ENCODE measurements around the gene PPP1R10. TPM values are rescaled to one million over a fixed set of nuclear protein-coding genes. Genes with fewer than 3 reads are reported as not detected.

Gene PPP1R10
- polyA plus RNA-seq, 2 of the 4 experiments (the other 2 are of a cell fraction): 26.4 to 37.6 TPM

DNA sequence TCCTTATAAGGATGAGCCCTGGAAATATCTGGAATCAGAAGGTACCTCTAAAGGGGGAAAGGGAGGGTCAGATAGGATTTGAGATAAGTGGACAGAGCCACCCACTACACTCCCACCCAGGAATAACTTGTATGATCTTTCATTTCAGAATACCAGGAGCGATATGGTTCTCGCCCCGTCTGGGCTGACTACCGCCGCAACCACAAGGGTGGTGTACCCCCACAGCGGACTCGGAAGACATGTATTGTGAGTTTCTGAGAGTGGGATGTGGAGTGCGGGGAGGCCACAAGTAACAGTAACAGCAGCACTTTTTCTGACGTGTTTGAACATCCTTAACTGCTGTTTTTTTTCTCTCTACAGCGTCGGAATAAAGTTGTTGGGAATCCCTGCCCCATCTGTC, 2.5 kb upstream of the PPP1R10 start:
- ATAC-seq: no peak
- Histone ChIP-seq H3K27ac (no peak overlapping the region), H3K4me1 (peaks cover 7% of the 10 kb centered on the region), H3K4me3 (no peak overlapping the region), H3K4me2 (peak overlapping the region; percentile 81; the same call in 2 of the 3 replicates), H3K9me3 (no peaks in the 10 kb centered on the region)
- FAIRE-seq: no peak
- TF ChIP-seq RARB (CRISPR knock-in tag; IDR thresholded peaks at IDR 0.05): no peak
- no peak for TF ChIP-seq TFCP2L1 (CRISPR knock-in tag; IDR thresholded peaks at IDR 0.05)
- no peak for TF ChIP-seq EHMT2 (IDR thresholded peaks at IDR 0.05; ENCODE audit: low read depth)
- TF ChIP-seq MAZ (IDR thresholded peaks at IDR 0.05; ENCODE audit: borderline replicate concordance, low read depth, low read length): no peak
- no peak for TF ChIP-seq CBX8 (IDR thresholded peaks at IDR 0.05)
- no peak for TF ChIP-seq CHD2 (IDR thresholded peaks at IDR 0.05; ENCODE audit: low read length, partially characterized antibody)
- no peak for TF ChIP-seq HEYL (CRISPR knock-in tag; IDR thresholded peaks at IDR 0.05)
- no peak for TF ChIP-seq EHF (CRISPR knock-in tag; IDR thresholded peaks at IDR 0.05)
- TF ChIP-seq ZSCAN20 (CRISPR knock-in tag; IDR thresholded peaks at IDR 0.05): no peak
- TF ChIP-seq, protein P1, sequence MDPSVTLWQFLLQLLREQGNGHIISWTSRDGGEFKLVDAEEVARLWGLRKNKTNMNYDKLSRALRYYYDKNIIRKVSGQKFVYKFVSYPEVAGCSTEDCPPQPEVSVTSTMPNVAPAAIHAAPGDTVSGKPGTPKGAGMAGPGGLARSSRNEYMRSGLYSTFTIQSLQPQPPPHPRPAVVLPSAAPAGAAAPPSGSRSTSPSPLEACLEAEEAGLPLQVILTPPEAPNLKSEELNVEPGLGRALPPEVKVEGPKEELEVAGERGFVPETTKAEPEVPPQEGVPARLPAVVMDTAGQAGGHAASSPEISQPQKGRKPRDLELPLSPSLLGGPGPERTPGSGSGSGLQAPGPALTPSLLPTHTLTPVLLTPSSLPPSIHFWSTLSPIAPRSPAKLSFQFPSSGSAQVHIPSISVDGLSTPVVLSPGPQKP (IDR thresholded peaks at IDR 0.05; ENCODE audit: low read depth, low read length): no peak
- no peak for TF ChIP-seq JUNB (IDR thresholded peaks at IDR 0.05)
- no peak for TF ChIP-seq PHF8 (IDR thresholded peaks at IDR 0.05; ENCODE audit: borderline replicate concordance, low read depth)
- TF ChIP-seq EP300 (IDR thresholded peaks at IDR 0.05): no peak
- TF ChIP-seq HDAC2 (IDR thresholded peaks at IDR 0.05): no peak
- no peak for TF ChIP-seq FOSL2 (IDR thresholded peaks at IDR 0.05)
- TF ChIP-seq FOSL2 (CRISPR knock-in tag; IDR thresholded peaks at IDR 0.05): no peak
- POLR2A ChIA-PET: no interaction called here
- WGBS (ENCODE audit: missing lambda C conversion rate): 98% methylated on average over 10 of the region's 11 CpGs
- DNase-seq (ENCODE audit: low read depth in 1 of 2, low spot score in 1 of 2): no peak
- CTCF ChIA-PET: no interaction called here

DNA sequence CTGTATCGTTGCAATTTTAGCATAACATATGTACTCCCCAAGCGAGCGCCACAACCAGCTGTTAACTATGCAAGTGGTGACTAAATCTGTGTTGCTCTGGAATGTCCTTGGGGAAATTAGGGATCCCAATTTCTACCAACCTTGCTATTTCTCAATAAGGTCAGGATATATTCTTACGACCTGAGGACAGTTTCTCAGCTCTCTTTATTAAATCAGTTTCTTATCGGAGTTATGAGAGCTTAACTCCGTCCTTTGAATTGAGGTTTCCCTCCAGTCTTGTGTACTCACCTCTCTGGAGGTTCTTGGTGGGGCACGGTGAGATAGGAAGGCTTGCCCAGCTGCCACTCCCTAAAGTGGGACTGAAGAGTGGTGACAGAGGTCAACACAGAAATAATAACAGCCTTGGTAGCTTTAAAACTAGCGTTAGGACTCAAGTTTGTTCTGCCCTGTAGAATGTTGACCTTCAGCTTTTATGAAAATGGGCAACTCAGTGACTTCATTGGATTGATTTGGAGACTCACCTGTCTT, 1.3 kb upstream of the PPP1R10 start:
- no peak for DNase-seq (ENCODE audit: low read depth in 1 of 2, low spot score in 1 of 2)
- ChIA-PET POLR2A (interaction anchor here (0.6 to 1.3 kb wide), 5 partner anchors 8 to 262 kb away, joined by 3 to 7 read pairs (median 3); partner anchors contain the start of genes ABCF1, ATAT1 and C6orf136), CTCF (interaction anchor here (0.6 to 1.3 kb wide), 3 partner anchors 8 to 105 kb away, joined by 3 to 5 read pairs (median 4); partner anchors contain the start of gene ATAT1)
- 0% methylated on average over 8 of the region's 8 CpGs for WGBS (ENCODE audit: missing lambda C conversion rate)
- ATAC-seq: no peak
- TF ChIP-seq CHD2 (IDR thresholded peaks at IDR 0.05; ENCODE audit: low read length, partially characterized antibody) (no peak), CHD4 (IDR thresholded peaks at IDR 0.05; ENCODE audit: borderline replicate concordance) (no peak), FOSL2 (IDR thresholded peaks at IDR 0.05) (no peak), FOSL2 (CRISPR knock-in tag; IDR thresholded peaks at IDR 0.05) (no peak), HOXB5 (CRISPR knock-in tag; IDR thresholded peaks at IDR 0.05) (no peak), RAD21 (conservative IDR thresholded peaks at IDR 0.05 in 1 of 2, IDR thresholded peaks at IDR 0.05 in 1 of 2) (no peak), KDM1A (IDR thresholded peaks at IDR 0.05; ENCODE audit: low read depth) (no peak), ZNF302 (CRISPR knock-in tag; IDR thresholded peaks at IDR 0.05) (no peak), NPAS2 (CRISPR knock-in tag; IDR thresholded peaks at IDR 0.05; ENCODE audit: borderline replicate concordance) (no peak), TFCP2L1 (CRISPR knock-in tag; IDR thresholded peaks at IDR 0.05) (no peak), CEBPB (IDR thresholded peaks at IDR 0.05) (no peak), SREBF2 (IDR thresholded peaks at IDR 0.05) (no peak), HOXB13 (CRISPR knock-in tag; IDR thresholded peaks at IDR 0.05; ENCODE audit: low read depth) (no peak), EHMT2 (IDR thresholded peaks at IDR 0.05; ENCODE audit: low read depth) (no peak), SMC3 (IDR thresholded peaks at IDR 0.05) (no peak), PHF8 (IDR thresholded peaks at IDR 0.05; ENCODE audit: borderline replicate concordance, low read depth) (no peak), ESRRA (IDR thresholded peaks at IDR 0.05; ENCODE audit: borderline replicate concordance, low read length) (no peak), CBX8 (IDR thresholded peaks at IDR 0.05) (no peak)
- TF ChIP-seq, protein P2, sequence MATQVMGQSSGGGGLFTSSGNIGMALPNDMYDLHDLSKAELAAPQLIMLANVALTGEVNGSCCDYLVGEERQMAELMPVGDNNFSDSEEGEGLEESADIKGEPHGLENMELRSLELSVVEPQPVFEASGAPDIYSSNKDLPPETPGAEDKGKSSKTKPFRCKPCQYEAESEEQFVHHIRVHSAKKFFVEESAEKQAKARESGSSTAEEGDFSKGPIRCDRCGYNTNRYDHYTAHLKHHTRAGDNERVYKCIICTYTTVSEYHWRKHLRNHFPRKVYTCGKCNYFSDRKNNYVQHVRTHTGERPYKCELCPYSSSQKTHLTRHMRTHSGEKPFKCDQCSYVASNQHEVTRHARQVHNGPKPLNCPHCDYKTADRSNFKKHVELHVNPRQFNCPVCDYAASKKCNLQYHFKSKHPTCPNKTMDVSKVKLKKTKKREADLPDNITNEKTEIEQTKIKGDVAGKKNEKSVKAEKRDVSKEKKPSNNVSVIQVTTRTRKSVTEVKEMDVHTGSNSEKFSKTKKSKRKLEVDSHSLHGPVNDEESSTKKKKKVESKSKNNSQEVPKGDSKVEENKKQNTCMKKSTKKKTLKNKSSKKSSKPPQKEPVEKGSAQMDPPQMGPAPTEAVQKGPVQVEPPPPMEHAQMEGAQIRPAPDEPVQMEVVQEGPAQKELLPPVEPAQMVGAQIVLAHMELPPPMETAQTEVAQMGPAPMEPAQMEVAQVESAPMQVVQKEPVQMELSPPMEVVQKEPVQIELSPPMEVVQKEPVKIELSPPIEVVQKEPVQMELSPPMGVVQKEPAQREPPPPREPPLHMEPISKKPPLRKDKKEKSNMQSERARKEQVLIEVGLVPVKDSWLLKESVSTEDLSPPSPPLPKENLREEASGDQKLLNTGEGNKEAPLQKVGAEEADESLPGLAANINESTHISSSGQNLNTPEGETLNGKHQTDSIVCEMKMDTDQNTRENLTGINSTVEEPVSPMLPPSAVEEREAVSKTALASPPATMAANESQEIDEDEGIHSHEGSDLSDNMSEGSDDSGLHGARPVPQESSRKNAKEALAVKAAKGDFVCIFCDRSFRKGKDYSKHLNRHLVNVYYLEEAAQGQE (IDR thresholded peaks at IDR 0.05): no peak
- TF ChIP-seq, protein P3, sequence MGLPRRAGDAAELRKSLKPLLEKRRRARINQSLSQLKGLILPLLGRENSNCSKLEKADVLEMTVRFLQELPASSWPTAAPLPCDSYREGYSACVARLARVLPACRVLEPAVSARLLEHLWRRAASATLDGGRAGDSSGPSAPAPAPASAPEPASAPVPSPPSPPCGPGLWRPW (IDR thresholded peaks at IDR 0.05): no peak
- FAIRE-seq: no peak
- peak overlapping the region; percentile 88 to 94 for H3K27ac ChIP-seq
- peak overlapping the region; percentile 81 for H3K4me2 ChIP-seq
- peaks cover 20% of the 10 kb centered on the region for H3K4me1 ChIP-seq
- no peaks in the 10 kb centered on the region for H3K9me3 ChIP-seq
- peak overlapping the region; percentile 75 for H3K4me3 ChIP-seq

Measured in A549 (cell line).